ENCODE data around the gene BCAP29.

GRCh38 chr7:107630342-107630741 lies 50.3 kb downstream of the BCAP29 start:
- TF ChIP-seq, protein P1, sequence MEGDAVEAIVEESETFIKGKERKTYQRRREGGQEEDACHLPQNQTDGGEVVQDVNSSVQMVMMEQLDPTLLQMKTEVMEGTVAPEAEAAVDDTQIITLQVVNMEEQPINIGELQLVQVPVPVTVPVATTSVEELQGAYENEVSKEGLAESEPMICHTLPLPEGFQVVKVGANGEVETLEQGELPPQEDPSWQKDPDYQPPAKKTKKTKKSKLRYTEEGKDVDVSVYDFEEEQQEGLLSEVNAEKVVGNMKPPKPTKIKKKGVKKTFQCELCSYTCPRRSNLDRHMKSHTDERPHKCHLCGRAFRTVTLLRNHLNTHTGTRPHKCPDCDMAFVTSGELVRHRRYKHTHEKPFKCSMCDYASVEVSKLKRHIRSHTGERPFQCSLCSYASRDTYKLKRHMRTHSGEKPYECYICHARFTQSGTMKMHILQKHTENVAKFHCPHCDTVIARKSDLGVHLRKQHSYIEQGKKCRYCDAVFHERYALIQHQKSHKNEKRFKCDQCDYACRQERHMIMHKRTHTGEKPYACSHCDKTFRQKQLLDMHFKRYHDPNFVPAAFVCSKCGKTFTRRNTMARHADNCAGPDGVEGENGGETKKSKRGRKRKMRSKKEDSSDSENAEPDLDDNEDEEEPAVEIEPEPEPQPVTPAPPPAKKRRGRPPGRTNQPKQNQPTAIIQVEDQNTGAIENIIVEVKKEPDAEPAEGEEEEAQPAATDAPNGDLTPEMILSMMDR (IDR thresholded peaks at IDR 0.05), result no peak
- TF ChIP-seq POLR2A (IDR thresholded peaks at IDR 0.05), result no peak

Data from thyroid gland (tissue), 4 donors.